ENCODE data around the gene TBCCD1. TPM values are rescaled to one million over a fixed set of nuclear protein-coding genes. Genes with fewer than 3 reads are reported as not detected.
A peak's percentile ranks its signal among the peaks of the same experiment; 100 is the strongest.

The TBCCD1 gene
- total and polyA plus RNA-seq, 11 donors, result 2.9 to 10.3 (median 7.6) TPM

- H3K4me1 ChIP-seq, result peaks cover 0 to 6% (median 0%) of the 10 kb centered on the region in 12 donors
- H3K36me3 ChIP-seq, result no peaks in the 10 kb centered on the region
- no peaks in the 10 kb centered on the region for H3K9me3 ChIP-seq
- intact Hi-C loops (cut with DNase I), result no loop called here
- ATAC-seq (no peak), DNase-seq (no peak)
- no peak overlapping the region for H3K4me3 ChIP-seq
- H3K27ac ChIP-seq, result no peak overlapping the region
- no peak for TF ChIP-seq CTCF (IDR thresholded peaks at IDR 0.05)
- TF ChIP-seq POLR2A (IDR thresholded peaks at IDR 0.05), result no peak
- 53 to 62% (median 58%) methylated on average over 5 of the region's 5 CpGs for WGBS, 4 donors
- peaks cover 0 to 7% (median 0%) of the 10 kb centered on the region in 9 donors for H3K27me3 ChIP-seq
Measured at GRCh38 chr3:186520431-186520830, 46.7 kb downstream of the TBCCD1 start.

- peaks cover 0 to 7% (median 0%) of the 10 kb centered on the region in 12 donors for H3K4me1 ChIP-seq
- no peaks in the 10 kb centered on the region for H3K36me3 ChIP-seq
- ATAC-seq, result peak in 1 of 4 donors; percentile 41
- intact Hi-C loops (cut with DNase I), result no loop called here
- H3K27me3 ChIP-seq, result peaks cover 0 to 8% (median 0%) of the 10 kb centered on the region in 9 donors
- 68 to 74% (median 70%) methylated on average over 6 of the region's 6 CpGs for WGBS, 4 donors
- no peaks in the 10 kb centered on the region for H3K9me3 ChIP-seq
- H3K4me3 ChIP-seq, result no peak overlapping the region
- no peak for DNase-seq
- H3K27ac ChIP-seq, result peak overlapping the region in 1 of 12 donors; percentile 76
- TF ChIP-seq CTCF (IDR thresholded peaks at IDR 0.05) (no peak), POLR2A (IDR thresholded peaks at IDR 0.05) (no peak)
Measured at GRCh38 chr3:186519021-186519658, 48.0 kb downstream of the TBCCD1 start.

- ATAC-seq (no peak), DNase-seq (no peak)
- Histone ChIP-seq H3K4me1 (peaks cover 0 to 7% (median 0%) of the 10 kb centered on the region in 12 donors), H3K27ac (no peak overlapping the region), H3K36me3 (no peaks in the 10 kb centered on the region), H3K9me3 (no peaks in the 10 kb centered on the region), H3K27me3 (peaks cover 0 to 10% (median 0%) of the 10 kb centered on the region in 9 donors), H3K4me3 (no peak overlapping the region)
- TF ChIP-seq POLR2A (IDR thresholded peaks at IDR 0.05) (no peak), CTCF (IDR thresholded peaks at IDR 0.05) (no peak)
- intact Hi-C loops (cut with DNase I), result no loop called here
- WGBS, 4 donors, result 82 to 88% (median 87%) methylated on average over 4 of the region's 4 CpGs
Measured at GRCh38 chr3:186517218-186517617, 49.9 kb downstream of the TBCCD1 start.

- Histone ChIP-seq H3K9me3 (no peaks in the 10 kb centered on the region), H3K4me1 (peaks cover 0 to 7% (median 0%) of the 10 kb centered on the region in 12 donors), H3K4me3 (no peak overlapping the region), H3K27ac (no peak overlapping the region), H3K36me3 (no peaks in the 10 kb centered on the region), H3K27me3 (peaks cover 0 to 16% (median 0%) of the 10 kb centered on the region in 9 donors)
- intact Hi-C loops (cut with DNase I), result no loop called here
- WGBS, 4 donors, result 93 to 100% (median 97%) methylated on average over 2 of the region's 2 CpGs
- TF ChIP-seq CTCF (IDR thresholded peaks at IDR 0.05) (no peak), POLR2A (IDR thresholded peaks at IDR 0.05) (no peak)
- no peak for ATAC-seq
- no peak for DNase-seq
Measured at GRCh38 chr3:186516646-186517045, 50.5 kb downstream of the TBCCD1 start.

All from heart left ventricle (tissue), 16 donors.